Naive thymus-derived CD8-positive, alpha-beta T cell (primary cell): ENCODE measurements around the gene HS3ST3A1. TPM values are rescaled to one million over a fixed set of nuclear protein-coding genes. Genes with fewer than 3 reads are reported as not detected.
A peak's percentile ranks its signal among the peaks of the same experiment; 100 is the strongest.

ENCODE experiments used
- ATAC-seq, 2 donors: fragments of 150-1000 bp; cut with Tn5 transposase in 1 of 2; sonication (Bioruptor Pico), chemical (Tn5 transposase) in 1 of 2; 1 replicate in 1 of 2; 2 replicates in 1 of 2; pipeline ENCODE4 v1.10.0; 2021; ENCODE audit warnings: mild to moderate bottlenecking in 2 of 2, moderate library complexity in 2 of 2
- POLR2A ChIA-PET: fragments of 350-600 bp; sonication (Branson Sonifier 250); formaldehyde crosslinking; loops from one replicate; lab custom pipeline; 2021; ENCODE audit warnings: antibody characterized with exemption; lab: Charles Lee
- DNase-seq, 10 donors: peaks; one replicate each; pipeline versions ENCODE4 v3.0.0 to v3.0.0-alpha.2; 2020 to 2022
- H3K27ac Mint-ChIP-seq, 10 donors: one replicate each; pipeline ENCODE4 v1.8.0; 2020 to 2022; ENCODE audit warnings: mild to moderate bottlenecking in 10 of 10, mixed read lengths in 10 of 10, moderate library complexity in 4 of 10, inconsistent platforms in 1 of 10
- H3K27me3 Mint-ChIP-seq, 5 donors: one replicate each; pipeline ENCODE4 v1.8.0; 2021 to 2022; ENCODE audit warnings: mixed read lengths in 5 of 5
- H3K36me3 Mint-ChIP-seq, 3 donors: one replicate each; pipeline ENCODE4 v1.8.0; 2020 to 2022; ENCODE audit warnings: mixed read lengths in 3 of 3, mild to moderate bottlenecking in 2 of 3, inconsistent platforms in 1 of 3
- H3K4me1 Mint-ChIP-seq, 4 donors: one replicate each; pipeline ENCODE4 v1.8.0; 2021 to 2022; ENCODE audit warnings: mixed read lengths in 4 of 4
- H3K4me3 Mint-ChIP-seq, 10 donors: one replicate each; pipeline ENCODE4 v1.8.0; 2020 to 2022; ENCODE audit warnings: mild to moderate bottlenecking in 10 of 10, mixed read lengths in 10 of 10, moderate library complexity in 6 of 10, inconsistent platforms in 1 of 10
- H3K9me3 Mint-ChIP-seq, 9 donors: one replicate each; pipeline ENCODE4 v1.8.0; 2020 to 2022; ENCODE audit warnings: mixed read lengths in 9 of 9, mild to moderate bottlenecking in 3 of 9, inconsistent platforms in 1 of 9, moderate library complexity in 1 of 9
- polyA plus RNA-seq, 3 donors: library from polyadenylated mRNA; unstranded; fragments of 300-500 nt; fragmentation: Illumina TruSeq; gene quantifications; one replicate each; pipeline ENCODE4 v1.2.3, GENCODE V29; 2021
- total RNA-seq, 8 experiments: library from RNA in 2 of 8; stranded (reverse) in 2 of 8; gene quantifications; one replicate each; pipeline ENCODE4 v1.2.3 and lab custom pipeline; 2021 to 2026

Gene HS3ST3A1
- total and polyA plus RNA-seq, 5 experiments from 2014 or later = 0.76 to 4.5 (median 2.7) TPM; not detected in 2

GRCh38 chr17:13491916-13492736 is 109.6 kb downstream of the HS3ST3A1 start:
- DNase-seq (no peak), ATAC-seq (no peak)
- Mint-ChIP-seq H3K4me1 (peaks cover 0 to 7% (median 3%) of the 10 kb centered on the region in 4 donors), H3K4me3 (no peak overlapping the region), H3K9me3 (peaks cover 0 to 14% (median 0%) of the 10 kb centered on the region in 9 donors), H3K27ac (peak overlapping the region in 1 of 10 donors; percentile 4), H3K36me3 (no peaks in the 10 kb centered on the region), H3K27me3 (peaks cover 2 to 35% (median 7%) of the 10 kb centered on the region in 5 donors)
- POLR2A ChIA-PET = no interaction called here

GRCh38 chr17:13491491-13491890 is 110.2 kb downstream of the HS3ST3A1 start:
- POLR2A ChIA-PET = no interaction called here
- DNase-seq (no peak), ATAC-seq (no peak)
- Mint-ChIP-seq H3K4me3 (no peak overlapping the region), H3K27me3 (peaks cover 2 to 42% (median 7%) of the 10 kb centered on the region in 5 donors), H3K36me3 (no peaks in the 10 kb centered on the region), H3K27ac (no peak overlapping the region), H3K4me1 (peaks cover 0 to 7% (median 3%) of the 10 kb centered on the region in 4 donors), H3K9me3 (peaks cover 0 to 14% (median 0%) of the 10 kb centered on the region in 9 donors)

- Mint-ChIP-seq H3K4me1 (peaks cover 0 to 7% (median 3%) of the 10 kb centered on the region in 4 donors), H3K36me3 (no peaks in the 10 kb centered on the region), H3K4me3 (no peak overlapping the region), H3K27ac (no peak overlapping the region), H3K9me3 (peaks cover 0 to 14% (median 0%) of the 10 kb centered on the region in 9 donors), H3K27me3 (peaks cover 2 to 43% (median 7%) of the 10 kb centered on the region in 5 donors)
- POLR2A ChIA-PET = no interaction called here
- ATAC-seq = no peak
- no peak for DNase-seq
These were observed 110.7 kb downstream of the HS3ST3A1 start for GRCh38 chr17:13490906-13491482.

GRCh38 chr17:13490427-13490826 is 111.3 kb downstream of the HS3ST3A1 start:
- peaks cover 0 to 7% (median 3%) of the 10 kb centered on the region in 4 donors for H3K4me1 Mint-ChIP-seq
- peaks cover 0 to 14% (median 0%) of the 10 kb centered on the region in 9 donors for H3K9me3 Mint-ChIP-seq
- DNase-seq (no peak), ATAC-seq (no peak)
- no peak overlapping the region for H3K27ac Mint-ChIP-seq
- POLR2A ChIA-PET = no interaction called here
- peaks cover 4 to 47% (median 7%) of the 10 kb centered on the region in 5 donors for H3K27me3 Mint-ChIP-seq
- no peaks in the 10 kb centered on the region for H3K36me3 Mint-ChIP-seq
- H3K4me3 Mint-ChIP-seq = no peak overlapping the region

- Mint-ChIP-seq H3K27me3 (peaks cover 5 to 44% (median 7%) of the 10 kb centered on the region in 5 donors), H3K4me3 (no peak overlapping the region), H3K36me3 (peaks cover 0 to 11% (median 2%) of the 10 kb centered on the region in 3 donors), H3K27ac (no peak overlapping the region), H3K9me3 (peaks cover 0 to 27% (median 15%) of the 10 kb centered on the region in 9 donors), H3K4me1 (no peaks in the 10 kb centered on the region)
- ATAC-seq (no peak), DNase-seq (no peak)
- POLR2A ChIA-PET = no interaction called here
These were observed 116.4 kb downstream of the HS3ST3A1 start for GRCh38 chr17:13485327-13485726.

GRCh38 chr17:13484020-13484419 is 117.7 kb downstream of the HS3ST3A1 start:
- ATAC-seq (no peak), DNase-seq (no peak)
- H3K4me1 Mint-ChIP-seq = no peaks in the 10 kb centered on the region
- H3K4me3 Mint-ChIP-seq = no peak overlapping the region
- H3K9me3 Mint-ChIP-seq = peaks cover 0 to 33% (median 20%) of the 10 kb centered on the region in 9 donors
- peaks cover 0 to 18% (median 2%) of the 10 kb centered on the region in 3 donors for H3K36me3 Mint-ChIP-seq
- H3K27me3 Mint-ChIP-seq = peaks cover under 1 to 35% (median 5%) of the 10 kb centered on the region in 5 donors
- H3K27ac Mint-ChIP-seq = no peak overlapping the region
- POLR2A ChIA-PET = no interaction called here

GRCh38 chr17:13480877-13481276 is 120.9 kb downstream of the HS3ST3A1 start:
- Mint-ChIP-seq H3K4me1 (no peaks in the 10 kb centered on the region), H3K27me3 (peaks cover 0 to 15% (median 5%) of the 10 kb centered on the region in 5 donors), H3K36me3 (peaks cover 0 to 18% (median 2%) of the 10 kb centered on the region in 3 donors), H3K27ac (no peak overlapping the region), H3K4me3 (no peak overlapping the region), H3K9me3 (peaks cover 0 to 33% (median 21%) of the 10 kb centered on the region in 9 donors)
- ATAC-seq (no peak), DNase-seq (no peak)
- POLR2A ChIA-PET = no interaction called here

GRCh38 chr17:13478326-13478830 is 123.4 kb downstream of the HS3ST3A1 start:
- POLR2A ChIA-PET = no interaction called here
- DNase-seq (no peak), ATAC-seq (no peak)
- H3K4me1 Mint-ChIP-seq = no peaks in the 10 kb centered on the region
- H3K9me3 Mint-ChIP-seq = peaks cover 0 to 33% (median 21%) of the 10 kb centered on the region in 9 donors
- H3K4me3 Mint-ChIP-seq = no peak overlapping the region
- H3K27me3 Mint-ChIP-seq = peaks cover 5 to 28% (median 10%) of the 10 kb centered on the region in 5 donors
- no peak overlapping the region for H3K27ac Mint-ChIP-seq
- H3K36me3 Mint-ChIP-seq = peaks cover 0 to 18% (median 2%) of the 10 kb centered on the region in 3 donors

GRCh38 chr17:13477180-13477611 is 124.5 kb downstream of the HS3ST3A1 start:
- Mint-ChIP-seq H3K27me3 (peaks cover 5 to 28% (median 10%) of the 10 kb centered on the region in 5 donors), H3K4me3 (no peak overlapping the region), H3K4me1 (no peaks in the 10 kb centered on the region), H3K9me3 (peaks cover 0 to 28% (median 20%) of the 10 kb centered on the region in 9 donors), H3K36me3 (peaks cover 0 to 18% (median 2%) of the 10 kb centered on the region in 3 donors), H3K27ac (no peak overlapping the region)
- POLR2A ChIA-PET = no interaction called here
- ATAC-seq (no peak), DNase-seq (no peak)

- Mint-ChIP-seq H3K27me3 (peaks cover 5 to 28% (median 10%) of the 10 kb centered on the region in 5 donors), H3K36me3 (peaks cover 0 to 15% (median under 1%) of the 10 kb centered on the region in 3 donors), H3K9me3 (peaks cover 0 to 23% (median 16%) of the 10 kb centered on the region in 9 donors), H3K4me1 (no peaks in the 10 kb centered on the region), H3K27ac (no peak overlapping the region), H3K4me3 (no peak overlapping the region)
- DNase-seq = no peak
- ATAC-seq = no peak
- POLR2A ChIA-PET = no interaction called here
These were observed 125.0 kb downstream of the HS3ST3A1 start for GRCh38 chr17:13476720-13477119.

- H3K27me3 Mint-ChIP-seq = peaks cover 5 to 28% (median 10%) of the 10 kb centered on the region in 5 donors
These were observed 126.0 kb downstream of the HS3ST3A1 start for GRCh38 chr17:13475574-13476223.

GRCh38 chr17:13474073-13474800 is 127.5 kb downstream of the HS3ST3A1 start:
- no peaks in the 10 kb centered on the region for H3K36me3 Mint-ChIP-seq
- H3K27me3 Mint-ChIP-seq = peaks cover 5 to 28% (median 10%) of the 10 kb centered on the region in 5 donors
- DNase-seq = no peak

More at GRCh38 chr17:13475574-13476223, 126.0 kb downstream of the HS3ST3A1 start:
- H3K4me1 Mint-ChIP-seq = no peaks in the 10 kb centered on the region
- H3K4me3 Mint-ChIP-seq = no peak overlapping the region
- DNase-seq (no peak), ATAC-seq (no peak)
- POLR2A ChIA-PET = no interaction called here
- peaks cover 0 to 17% (median 10%) of the 10 kb centered on the region in 9 donors for H3K9me3 Mint-ChIP-seq
- peaks cover 0 to 11% (median 0%) of the 10 kb centered on the region in 3 donors for H3K36me3 Mint-ChIP-seq
- H3K27ac Mint-ChIP-seq = no peak overlapping the region

More at GRCh38 chr17:13474073-13474800, 127.5 kb downstream of the HS3ST3A1 start:
- ATAC-seq = no peak
- Mint-ChIP-seq H3K27ac (no peak overlapping the region), H3K4me1 (no peaks in the 10 kb centered on the region), H3K4me3 (no peak overlapping the region), H3K9me3 (peaks cover 0 to 12% (median 0%) of the 10 kb centered on the region in 9 donors)
- POLR2A ChIA-PET = no interaction called here
